DOHH2 (cell line): ENCODE results near the gene RALBP1.

Experiments used
- H3F3A ChIP-seq: fragments of 200-600 bp; sonication (generic), shearing (Covaris generic); 2 replicates; pipeline ENCODE4 v1.6.0; 2016; ENCODE audit warnings: antibody characterized with exemption, mild to moderate bottlenecking; ENCODE audit not compliant: control insufficient read depth, insufficient read depth
- H3K27ac ChIP-seq: fragments of 200-600 bp; sonication (generic); 2 replicates; pipeline ENCODE4 v1.5.1; 2014; ENCODE audit warnings: low read depth, mild to moderate bottlenecking, low read length, moderate library complexity
- H3K27me3 ChIP-seq: fragments of 200-600 bp; sonication (generic); 2 replicates; pipeline ENCODE4 v1.6.1; 2014; ENCODE audit warnings: mild to moderate bottlenecking, low read length, mixed read lengths; ENCODE audit not compliant: control insufficient read depth
- H3K36me3 ChIP-seq: fragments of 200-600 bp; sonication (generic); 2 replicates; pipeline ENCODE4 v1.6.1; 2014; ENCODE audit warnings: mild to moderate bottlenecking, low read length, moderate library complexity, mixed read lengths; ENCODE audit not compliant: control insufficient read depth
- H3K4me1 ChIP-seq: fragments of 200-600 bp; sonication (generic); 2 replicates; pipeline ENCODE4 v1.6.1; 2014; ENCODE audit warnings: mild to moderate bottlenecking, low read length, mixed read lengths; ENCODE audit not compliant: control insufficient read depth
- H3K4me2 ChIP-seq: fragments of 200-600 bp; sonication (generic); 2 replicates; pipeline ENCODE4 v1.6.0; 2014; ENCODE audit warnings: mild to moderate bottlenecking, low read length, moderate library complexity
- H3K4me3 ChIP-seq: fragments of 200-600 bp; sonication (generic); 2 replicates; pipeline ENCODE4 v1.5.1; 2014; ENCODE audit warnings: mild to moderate bottlenecking, low read length, mixed read lengths
- H3K79me2 ChIP-seq: fragments of 200-600 bp; sonication (generic); 2 replicates; pipeline ENCODE4 v1.6.1; 2014; ENCODE audit warnings: mild to moderate bottlenecking, low read length, mixed read lengths; ENCODE audit not compliant: control insufficient read depth
- H3K9me2 ChIP-seq: fragments of 200-600 bp; sonication (generic); replicated peaks from 2 replicates; pipeline ENCODE4 v1.6.1; 2014; ENCODE audit warnings: mild to moderate bottlenecking, low read length, mixed read lengths; ENCODE audit not compliant: control insufficient read depth
- H3K9me3 ChIP-seq: fragments of 200-600 bp; sonication (generic); 2 replicates; pipeline ENCODE4 v1.6.1; 2014; ENCODE audit warnings: antibody characterized with exemption, low read length, mixed read lengths; ENCODE audit not compliant: control insufficient read depth, insufficient read depth
- H4K20me1 ChIP-seq: fragments of 200-600 bp; sonication (generic); 2 replicates; pipeline ENCODE4 v1.6.0; 2014; ENCODE audit warnings: low read depth, mild to moderate bottlenecking, antibody characterized with exemption, low read length, moderate library complexity; ENCODE audit not compliant: control insufficient read depth, insufficient read depth
- EZH2phosphoT487 ChIP-seq: fragments of 200-600 bp; sonication (generic); IDR thresholded peaks from 2 replicates; pipeline ENCODE4 v1.6.1; 2017; ENCODE audit warnings: borderline replicate concordance, mild to moderate bottlenecking, antibody characterized with exemption, low read length, moderate library complexity, mixed read lengths
- TF ChIP-seq, protein P1 (sequence below): fragments of 200-600 bp; sonication (generic); IDR thresholded peaks from one replicate; pipeline ENCODE4 v1.5.1; 2014; ENCODE audit warnings: antibody characterized with exemption, mild to moderate bottlenecking, low read depth, low read length; ENCODE audit not compliant: poor library complexity, severe bottlenecking

The RALBP1 gene

GRCh38 chr18:9542924-9543323, 67.6 kb downstream of the RALBP1 start:
- TF ChIP-seq, protein P1, sequence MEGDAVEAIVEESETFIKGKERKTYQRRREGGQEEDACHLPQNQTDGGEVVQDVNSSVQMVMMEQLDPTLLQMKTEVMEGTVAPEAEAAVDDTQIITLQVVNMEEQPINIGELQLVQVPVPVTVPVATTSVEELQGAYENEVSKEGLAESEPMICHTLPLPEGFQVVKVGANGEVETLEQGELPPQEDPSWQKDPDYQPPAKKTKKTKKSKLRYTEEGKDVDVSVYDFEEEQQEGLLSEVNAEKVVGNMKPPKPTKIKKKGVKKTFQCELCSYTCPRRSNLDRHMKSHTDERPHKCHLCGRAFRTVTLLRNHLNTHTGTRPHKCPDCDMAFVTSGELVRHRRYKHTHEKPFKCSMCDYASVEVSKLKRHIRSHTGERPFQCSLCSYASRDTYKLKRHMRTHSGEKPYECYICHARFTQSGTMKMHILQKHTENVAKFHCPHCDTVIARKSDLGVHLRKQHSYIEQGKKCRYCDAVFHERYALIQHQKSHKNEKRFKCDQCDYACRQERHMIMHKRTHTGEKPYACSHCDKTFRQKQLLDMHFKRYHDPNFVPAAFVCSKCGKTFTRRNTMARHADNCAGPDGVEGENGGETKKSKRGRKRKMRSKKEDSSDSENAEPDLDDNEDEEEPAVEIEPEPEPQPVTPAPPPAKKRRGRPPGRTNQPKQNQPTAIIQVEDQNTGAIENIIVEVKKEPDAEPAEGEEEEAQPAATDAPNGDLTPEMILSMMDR = no peak
- TF ChIP-seq EZH2phosphoT487 = no peak

GRCh38 chr18:9545029-9545428, 69.7 kb downstream of the RALBP1 start:
- no peak overlapping the region for H3K4me3 ChIP-seq
- no peaks in the 10 kb centered on the region for H3K27me3 ChIP-seq
- H3K9me3 ChIP-seq = no peaks in the 10 kb centered on the region
- peaks cover 30% of the 10 kb centered on the region for H3K36me3 ChIP-seq
- H3F3A ChIP-seq = no peaks in the 10 kb centered on the region
- H3K27ac ChIP-seq = no peak overlapping the region
- no peak overlapping the region for H3K4me2 ChIP-seq
- H3K9me2 ChIP-seq = no peaks in the 10 kb centered on the region
- H3K79me2 ChIP-seq = no peaks in the 10 kb centered on the region
- H4K20me1 ChIP-seq = no peaks in the 10 kb centered on the region
- TF ChIP-seq EZH2phosphoT487 = no peak
- TF ChIP-seq, protein P1 = no peak
- no peaks in the 10 kb centered on the region for H3K4me1 ChIP-seq

More at GRCh38 chr18:9542924-9543323, 67.6 kb downstream of the RALBP1 start:
- no peaks in the 10 kb centered on the region for H3K27me3 ChIP-seq
- no peaks in the 10 kb centered on the region for H3K79me2 ChIP-seq
- no peak overlapping the region for H3K27ac ChIP-seq
- H3K9me2 ChIP-seq = no peaks in the 10 kb centered on the region
- no peaks in the 10 kb centered on the region for H3F3A ChIP-seq
- no peaks in the 10 kb centered on the region for H3K4me1 ChIP-seq
- H3K4me3 ChIP-seq = no peak overlapping the region
- no peaks in the 10 kb centered on the region for H3K9me3 ChIP-seq
- H3K36me3 ChIP-seq = peaks cover 23% of the 10 kb centered on the region
- no peak overlapping the region for H3K4me2 ChIP-seq
- H4K20me1 ChIP-seq = no peaks in the 10 kb centered on the region

- H3K9me3 ChIP-seq = no peaks in the 10 kb centered on the region
- H3F3A ChIP-seq = no peaks in the 10 kb centered on the region
- H4K20me1 ChIP-seq = no peaks in the 10 kb centered on the region
- H3K4me2 ChIP-seq = no peak overlapping the region
- TF ChIP-seq, protein P1 = no peak
- no peak for TF ChIP-seq EZH2phosphoT487
- no peaks in the 10 kb centered on the region for H3K4me1 ChIP-seq
- no peaks in the 10 kb centered on the region for H3K9me2 ChIP-seq
- peaks cover 38% of the 10 kb centered on the region for H3K36me3 ChIP-seq
- no peaks in the 10 kb centered on the region for H3K27me3 ChIP-seq
- no peak overlapping the region for H3K4me3 ChIP-seq
- no peak overlapping the region for H3K27ac ChIP-seq
- H3K79me2 ChIP-seq = no peaks in the 10 kb centered on the region
Measured at GRCh38 chr18:9546468-9546867, 71.2 kb downstream of the RALBP1 start.

- no peak for TF ChIP-seq EZH2phosphoT487
- TF ChIP-seq, protein P1 = no peak
Measured at GRCh38 chr18:9547782-9548181, 72.5 kb downstream of the RALBP1 start.

More at GRCh38 chr18:9547782-9548181, 72.5 kb downstream of the RALBP1 start:
- Histone ChIP-seq H3K27ac (no peak overlapping the region), H3K36me3 (peaks cover 47% of the 10 kb centered on the region), H3K27me3 (no peaks in the 10 kb centered on the region), H3K4me3 (no peak overlapping the region), H3K9me3 (no peaks in the 10 kb centered on the region), H3F3A (no peaks in the 10 kb centered on the region), H3K79me2 (no peaks in the 10 kb centered on the region), H3K9me2 (no peaks in the 10 kb centered on the region), H3K4me1 (no peaks in the 10 kb centered on the region), H3K4me2 (no peak overlapping the region), H4K20me1 (no peaks in the 10 kb centered on the region)
